Measurements from ENCODE around the gene LYRM4.

Gene LYRM4

GRCh38 chr6:5095236-5095635 is 165.5 kb downstream of the LYRM4 start:
- no peaks in the 10 kb centered on the region for H3K79me2 ChIP-seq (ENCODE audit: control insufficient read depth, insufficient read depth, low read length, poor library complexity)
- H3K4ac ChIP-seq (ENCODE audit: low read depth, low read length) = no peak overlapping the region
- no peak overlapping the region for H3K14ac ChIP-seq (ENCODE audit: low read length)
- no peak overlapping the region for H4K91ac ChIP-seq (ENCODE audit: low read depth, low read length)
- no peaks in the 10 kb centered on the region for H3K36me3 ChIP-seq (ENCODE audit: control insufficient read depth in 1 of 2, insufficient read depth in 2 of 2, low read length in 2 of 2)
- no peak overlapping the region for H2AK5ac ChIP-seq (ENCODE audit: low read length)
- DNase-seq = no peak
- no peak overlapping the region for H2AFZ ChIP-seq (ENCODE audit: insufficient read depth, low read length, poor library complexity)
- H3K9ac ChIP-seq (ENCODE audit: low read length) = no peak overlapping the region
- no peaks in the 10 kb centered on the region for H3K79me1 ChIP-seq (ENCODE audit: low read length)
- H2BK120ac ChIP-seq (ENCODE audit: insufficient read depth, low read length, poor library complexity) = no peak overlapping the region
- no peak overlapping the region for H3K4me3 ChIP-seq (ENCODE audit: low read depth, low read length)
- no peak overlapping the region for H3K4me2 ChIP-seq (ENCODE audit: low read length)
- no CpG with 5 or more reads among the region's 3 CpGs for WGBS (ENCODE audit: extremely low coverage, insufficient coverage, insufficient read length)
- no peak overlapping the region for H4K8ac ChIP-seq (ENCODE audit: low read depth, low read length)
- H4K12ac ChIP-seq (ENCODE audit: low read depth, low read length) = no peak overlapping the region
- no peak overlapping the region for H2BK12ac ChIP-seq (ENCODE audit: low read length)
- no peak overlapping the region for H3K23ac ChIP-seq (ENCODE audit: low read length)
- H3K9me3 ChIP-seq (ENCODE audit: insufficient read depth, low read depth, low read length) = peaks cover 2% of the 10 kb centered on the region
- H3K27me3 ChIP-seq (ENCODE audit: insufficient read depth, low read length) = no peaks in the 10 kb centered on the region
- H3K27ac ChIP-seq (ENCODE audit: low read depth, low read length) = no peak overlapping the region
- no peak overlapping the region for H3K18ac ChIP-seq (ENCODE audit: low read length)
- H2BK5ac ChIP-seq (ENCODE audit: low read depth, low read length, poor library complexity) = no peak overlapping the region
- no peaks in the 10 kb centered on the region for H3K4me1 ChIP-seq (ENCODE audit: control insufficient read depth in 1 of 2, insufficient read depth in 2 of 2, low read length in 2 of 2)

GRCh38 chr6:5094327-5094726 is 166.4 kb downstream of the LYRM4 start:
- H3K4me3 ChIP-seq (ENCODE audit: low read depth, low read length) = no peak overlapping the region
- H4K8ac ChIP-seq (ENCODE audit: low read depth, low read length) = no peak overlapping the region
- H4K12ac ChIP-seq (ENCODE audit: low read depth, low read length) = no peak overlapping the region
- no peak overlapping the region for H2BK12ac ChIP-seq (ENCODE audit: low read length)
- no peaks in the 10 kb centered on the region for H3K79me2 ChIP-seq (ENCODE audit: control insufficient read depth, insufficient read depth, low read length, poor library complexity)
- H3K14ac ChIP-seq (ENCODE audit: low read length) = no peak overlapping the region
- no peak for DNase-seq
- H3K79me1 ChIP-seq (ENCODE audit: low read length) = no peaks in the 10 kb centered on the region
- H3K27ac ChIP-seq (ENCODE audit: low read depth, low read length) = no peak overlapping the region
- no CpG with 5 or more reads among the region's 3 CpGs for WGBS (ENCODE audit: extremely low coverage, insufficient coverage, insufficient read length)
- H3K9ac ChIP-seq (ENCODE audit: low read length) = no peak overlapping the region
- H2BK120ac ChIP-seq (ENCODE audit: insufficient read depth, low read length, poor library complexity) = no peak overlapping the region
- H3K18ac ChIP-seq (ENCODE audit: low read length) = no peak overlapping the region
- H3K23ac ChIP-seq (ENCODE audit: low read length) = no peak overlapping the region
- no peaks in the 10 kb centered on the region for H3K4me1 ChIP-seq (ENCODE audit: control insufficient read depth in 1 of 2, insufficient read depth in 2 of 2, low read length in 2 of 2)
- no peak overlapping the region for H4K91ac ChIP-seq (ENCODE audit: low read depth, low read length)
- no peak overlapping the region for H3K4ac ChIP-seq (ENCODE audit: low read depth, low read length)
- H3K4me2 ChIP-seq (ENCODE audit: low read length) = no peak overlapping the region
- H3K9me3 ChIP-seq (ENCODE audit: insufficient read depth, low read depth, low read length) = no peaks in the 10 kb centered on the region
- no peak overlapping the region for H2AK5ac ChIP-seq (ENCODE audit: low read length)
- no peak overlapping the region for H2AFZ ChIP-seq (ENCODE audit: insufficient read depth, low read length, poor library complexity)
- H3K27me3 ChIP-seq (ENCODE audit: insufficient read depth, low read length) = no peaks in the 10 kb centered on the region
- no peaks in the 10 kb centered on the region for H3K36me3 ChIP-seq (ENCODE audit: control insufficient read depth in 1 of 2, insufficient read depth in 2 of 2, low read length in 2 of 2)
- no peak overlapping the region for H2BK5ac ChIP-seq (ENCODE audit: low read depth, low read length, poor library complexity)

- H3K79me2 ChIP-seq (ENCODE audit: control insufficient read depth, insufficient read depth, low read length, poor library complexity) = no peaks in the 10 kb centered on the region
- H2BK120ac ChIP-seq (ENCODE audit: insufficient read depth, low read length, poor library complexity) = no peak overlapping the region
- no peak overlapping the region for H3K27ac ChIP-seq (ENCODE audit: low read depth, low read length)
- H3K79me1 ChIP-seq (ENCODE audit: low read length) = no peaks in the 10 kb centered on the region
- no peak overlapping the region for H2AK5ac ChIP-seq (ENCODE audit: low read length)
- H3K23ac ChIP-seq (ENCODE audit: low read length) = no peak overlapping the region
- no peak overlapping the region for H2BK12ac ChIP-seq (ENCODE audit: low read length)
- no peak overlapping the region for H4K12ac ChIP-seq (ENCODE audit: low read depth, low read length)
- H3K14ac ChIP-seq (ENCODE audit: low read length) = no peak overlapping the region
- H4K91ac ChIP-seq (ENCODE audit: low read depth, low read length) = no peak overlapping the region
- no peak for DNase-seq
- H3K36me3 ChIP-seq (ENCODE audit: control insufficient read depth in 1 of 2, insufficient read depth in 2 of 2, low read length in 2 of 2) = no peaks in the 10 kb centered on the region
- H3K9me3 ChIP-seq (ENCODE audit: insufficient read depth, low read depth, low read length) = no peaks in the 10 kb centered on the region
- no peak overlapping the region for H3K18ac ChIP-seq (ENCODE audit: low read length)
- H3K9ac ChIP-seq (ENCODE audit: low read length) = no peak overlapping the region
- no peaks in the 10 kb centered on the region for H3K4me1 ChIP-seq (ENCODE audit: control insufficient read depth in 1 of 2, insufficient read depth in 2 of 2, low read length in 2 of 2)
- peak overlapping the region; percentile 39 for H2AFZ ChIP-seq (ENCODE audit: insufficient read depth, low read length, poor library complexity)
- no peak overlapping the region for H3K4ac ChIP-seq (ENCODE audit: low read depth, low read length)
- no peaks in the 10 kb centered on the region for H3K27me3 ChIP-seq (ENCODE audit: insufficient read depth, low read length)
- H2BK5ac ChIP-seq (ENCODE audit: low read depth, low read length, poor library complexity) = no peak overlapping the region
- no peak overlapping the region for H3K4me3 ChIP-seq (ENCODE audit: low read depth, low read length)
- no peak overlapping the region for H3K4me2 ChIP-seq (ENCODE audit: low read length)
- no peak overlapping the region for H4K8ac ChIP-seq (ENCODE audit: low read depth, low read length)
- WGBS (ENCODE audit: extremely low coverage, insufficient coverage, insufficient read length) = no CpG with 5 or more reads among the region's 7 CpGs
Measured at GRCh38 chr6:5093231-5094015, 167.3 kb downstream of the LYRM4 start.

- H3K23ac ChIP-seq (ENCODE audit: low read length) = no peak overlapping the region
- H3K27me3 ChIP-seq (ENCODE audit: insufficient read depth, low read length) = peaks cover 5% of the 10 kb centered on the region
- H3K18ac ChIP-seq (ENCODE audit: low read length) = no peak overlapping the region
- no peak overlapping the region for H2AK5ac ChIP-seq (ENCODE audit: low read length)
- H3K4me1 ChIP-seq (ENCODE audit: control insufficient read depth in 1 of 2, insufficient read depth in 2 of 2, low read length in 2 of 2) = no peaks in the 10 kb centered on the region
- H4K12ac ChIP-seq (ENCODE audit: low read depth, low read length) = no peak overlapping the region
- H3K9me3 ChIP-seq (ENCODE audit: insufficient read depth, low read depth, low read length) = peaks cover under 1% of the 10 kb centered on the region
- no peak overlapping the region for H2BK12ac ChIP-seq (ENCODE audit: low read length)
- H2BK5ac ChIP-seq (ENCODE audit: low read depth, low read length, poor library complexity) = no peak overlapping the region
- H2BK120ac ChIP-seq (ENCODE audit: insufficient read depth, low read length, poor library complexity) = no peak overlapping the region
- H3K79me1 ChIP-seq (ENCODE audit: low read length) = no peaks in the 10 kb centered on the region
- H2AFZ ChIP-seq (ENCODE audit: insufficient read depth, low read length, poor library complexity) = no peak overlapping the region
- H4K8ac ChIP-seq (ENCODE audit: low read depth, low read length) = no peak overlapping the region
- H3K9ac ChIP-seq (ENCODE audit: low read length) = no peak overlapping the region
- no peak overlapping the region for H4K91ac ChIP-seq (ENCODE audit: low read depth, low read length)
- DNase-seq = no peak
- H3K36me3 ChIP-seq (ENCODE audit: control insufficient read depth in 1 of 2, insufficient read depth in 2 of 2, low read length in 2 of 2) = no peaks in the 10 kb centered on the region
- no peak overlapping the region for H3K4ac ChIP-seq (ENCODE audit: low read depth, low read length)
- H3K79me2 ChIP-seq (ENCODE audit: control insufficient read depth, insufficient read depth, low read length, poor library complexity) = no peaks in the 10 kb centered on the region
- H3K14ac ChIP-seq (ENCODE audit: low read length) = no peak overlapping the region
- whole genome bisulfite sequencing (ENCODE audit: extremely low coverage, insufficient coverage, insufficient read length) = no CpG with 5 or more reads among the region's 10 CpGs
- no peak overlapping the region for H3K4me3 ChIP-seq (ENCODE audit: low read depth, low read length)
- no peak overlapping the region for H3K27ac ChIP-seq (ENCODE audit: low read depth, low read length)
- no peak overlapping the region for H3K4me2 ChIP-seq (ENCODE audit: low read length)
Measured at GRCh38 chr6:5091210-5092069, 169.3 kb downstream of the LYRM4 start.

Measured in trophoblast cell (in vitro differentiated cells and primary cell).